Endothelial cell of umbilical vein (primary cell): ENCODE measurements around the gene PTPRE. TPM values are rescaled to one million over a fixed set of nuclear protein-coding genes. Genes with fewer than 3 reads are reported as not detected.
A peak's percentile ranks its signal among the peaks of the same experiment; 100 is the strongest.

Experiments used
- BruUV-seq: library from RNA; stranded (reverse); fragments of 400-500 nt; replicated peaks from 2 replicates; lab custom pipeline; 2021; lab: Mats Ljungman, UMichigan
- CTCF ChIA-PET: fragments of 300-600, 350-600 bp; sonication (Branson Sonifier 250); formaldehyde crosslinking; loops from one replicate; lab custom pipeline; 2021; ENCODE audit warnings: antibody characterized with exemption, inconsistent platforms; lab: Charles Lee
- POLR2A ChIA-PET: fragments of 300-600, 350-600 bp; sonication (Branson Sonifier 250); formaldehyde crosslinking; loops from one replicate; lab custom pipeline; 2021; ENCODE audit warnings: antibody characterized with exemption, inconsistent platforms; lab: Charles Lee
- DNase-seq: peaks from one replicate; pipeline ENCODE4 v3.0.0-alpha.2; 2011; ENCODE audit warnings: low read depth, low spot score
- FAIRE-seq: peaks from 2 replicates; lab custom pipeline; 2011; peaks lifted over from hg19 to GRCh38; lab: Jason Lieb, UNC
- H2AFZ ChIP-seq: 2 replicates; pipeline ENCODE4 v1.6.0; 2012; ENCODE audit warnings: low read depth, low read length, control low read depth, inconsistent platforms
- H3K27ac ChIP-seq: 2 replicates; pipeline ENCODE4 v1.5.1; 2011; ENCODE audit warnings: low read depth, mild to moderate bottlenecking, control low read depth, low read length, moderate library complexity; ENCODE audit not compliant: insufficient read depth
- H3K27me3 ChIP-seq, 2 experiments: 2 replicates each; pipeline versions ENCODE4 v1.6.0 to v1.6.1; 2011; ENCODE audit warnings: low read length in 2 of 2, mixed read lengths in 1 of 2; ENCODE audit not compliant: control insufficient read depth in 2 of 2, insufficient read depth in 2 of 2
- H3K36me3 ChIP-seq, 2 experiments: 2 replicates in 1 of 2; 3 replicates in 1 of 2; pipeline ENCODE4 v1.5.1; 2011; ENCODE audit warnings: low read length in 2 of 2, mild to moderate bottlenecking in 1 of 2, moderate library complexity in 1 of 2; ENCODE audit not compliant: control insufficient read depth in 2 of 2, insufficient read depth in 2 of 2; ENCODE audit errors: extremely low read depth in 1 of 2
- H3K4me1 ChIP-seq: 3 replicates; pipeline ENCODE4 v1.5.1; 2011; ENCODE audit warnings: mild to moderate bottlenecking, low read length; ENCODE audit not compliant: control insufficient read depth, insufficient read depth; ENCODE audit errors: extremely low read depth
- H3K4me2 ChIP-seq: 2 replicates; pipeline ENCODE4 v1.6.1; 2011; ENCODE audit warnings: low read length, control low read depth, mixed read lengths; ENCODE audit not compliant: insufficient read depth
- H3K4me3 ChIP-seq, 3 experiments: fragments of 200-600 bp in 1 of 3; sonication (generic), shearing (Covaris generic) in 1 of 3; replicated peaks in 1 of 3; 2 replicates each; pipeline ENCODE4 v1.5.1; 2011 to 2016; ENCODE audit warnings: control low read depth in 3 of 3, low read length in 3 of 3, mild to moderate bottlenecking in 2 of 3, inconsistent platforms in 1 of 3, low read depth in 1 of 3, moderate library complexity in 1 of 3; ENCODE audit not compliant: insufficient read depth in 1 of 3
- H3K79me2 ChIP-seq: 2 replicates; pipeline ENCODE4 v1.6.0; 2012; ENCODE audit warnings: low read length, inconsistent platforms; ENCODE audit not compliant: control insufficient read depth, insufficient read depth
- H3K9ac ChIP-seq: replicated peaks from 2 replicates; pipeline ENCODE3; 2011; ENCODE audit warnings: low read length, control low read depth; ENCODE audit not compliant: insufficient read depth; ENCODE audit errors: extremely low read depth
- H3K9me1 ChIP-seq: replicated peaks from 3 replicates; pipeline ENCODE4 v1.6.0; 2011; ENCODE audit warnings: mild to moderate bottlenecking, low read length; ENCODE audit not compliant: control insufficient read depth, insufficient read depth; ENCODE audit errors: extremely low read depth
- H3K9me3 ChIP-seq: replicated peaks from 2 replicates; pipeline ENCODE4 v1.5.1; 2012; ENCODE audit warnings: low read length, inconsistent platforms; ENCODE audit not compliant: control insufficient read depth, insufficient read depth
- H4K20me1 ChIP-seq: replicated peaks from 2 replicates; pipeline ENCODE3; 2011; ENCODE audit warnings: mild to moderate bottlenecking, low read length; ENCODE audit not compliant: control insufficient read depth, insufficient read depth; ENCODE audit errors: extremely low read depth
- EZH2 ChIP-seq: IDR thresholded peaks from 2 replicates; pipeline ENCODE4 v1.6.1; 2012; ENCODE audit warnings: borderline replicate concordance, low read depth, mild to moderate bottlenecking, moderate library complexity, low read length, inconsistent platforms; ENCODE audit not compliant: severe bottlenecking
- FOS ChIP-seq: IDR thresholded peaks from 2 replicates; pipeline ENCODE4 v1.6.1; 2011; ENCODE audit warnings: mild to moderate bottlenecking, low read length, moderate library complexity, borderline replicate concordance; ENCODE audit not compliant: insufficient read depth
- GATA2 ChIP-seq: IDR thresholded peaks from 2 replicates; pipeline ENCODE4 v1.7.0; 2011; ENCODE audit warnings: low read depth, mild to moderate bottlenecking, moderate library complexity, mixed read lengths, low read length; ENCODE audit not compliant: insufficient read length, insufficient read depth
- JUN ChIP-seq: IDR thresholded peaks from 2 replicates; pipeline ENCODE4 v1.6.1; 2011; ENCODE audit warnings: borderline replicate concordance, low read depth; ENCODE audit not compliant: insufficient read length, insufficient read depth
- MYC ChIP-seq: IDR thresholded peaks from one replicate; pipeline ENCODE4 v1.6.1; 2011; ENCODE audit warnings: mild to moderate bottlenecking, low read depth, low read length
- POLR2A ChIP-seq: IDR thresholded peaks from 2 replicates; pipeline ENCODE4 v1.6.1; 2012; ENCODE audit warnings: low read depth, mild to moderate bottlenecking, control low read depth, low read length
- POLR2AphosphoS5 ChIP-seq: IDR thresholded peaks from 2 replicates; pipeline ENCODE4 v1.6.1; 2012; ENCODE audit warnings: low read depth, mild to moderate bottlenecking, control low read depth, low read length, moderate library complexity; ENCODE audit not compliant: insufficient read depth
- dilution Hi-C: fragments of 300-500 bp; cut with MboI; formaldehyde crosslinking; loops from one replicate; pipeline ENCODE4 v1.15.0; 2019; ENCODE audit warnings: low sequenced_read_pairs; ENCODE audit not compliant: extremely low pct_ligation_motif_present
- intact Hi-C: fragments of 100-400 bp; cut with micrococcal nuclease; formaldehyde crosslinking; loops from one replicate; pipeline ENCODE4 v1.10.0; 2022
- polyA plus RNA-seq, 4 experiments: library from polyadenylated mRNA; depleted of rRNA in 3 of 4; stranded (reverse) in 3 of 4; unstranded in 1 of 4; fragments of >200 nt; gene quantifications; 2 replicates each; pipeline versions ENCODE4 v1.2.1 to v1.2.3, GENCODE V29; 2011 to 2012; ENCODE audit warnings: missing spikeins in 1 of 4
- total RNA-seq: library from RNA; stranded (reverse); gene quantifications from 2 replicates; pipeline ENCODE4 v1.2.3, GENCODE V29; 2021
- TF ChIP-seq, protein P1 (sequence below): IDR thresholded peaks from 2 replicates; pipeline ENCODE4 v1.6.1; 2011; ENCODE audit not compliant: insufficient read depth, insufficient read length
- TF ChIP-seq, protein P2 (sequence below), 2 donors: IDR thresholded peaks; 1 replicate in 1 of 2; 2 replicates in 1 of 2; pipeline ENCODE4 v1.5.1; 2011; ENCODE audit warnings: low read length in 2 of 2, mild to moderate bottlenecking in 2 of 2, moderate library complexity in 2 of 2, control low read depth in 1 of 2, inconsistent platforms in 1 of 2, low read depth in 1 of 2; ENCODE audit not compliant: insufficient read depth in 1 of 2; ENCODE audit errors: extremely low read depth in 1 of 2

The PTPRE gene
- total and polyA plus RNA-seq, 2 donors (not counting 3 experiments of a cell fraction or from before 2014, with no cell fraction given), result 37.3 to 116 TPM

DNA sequence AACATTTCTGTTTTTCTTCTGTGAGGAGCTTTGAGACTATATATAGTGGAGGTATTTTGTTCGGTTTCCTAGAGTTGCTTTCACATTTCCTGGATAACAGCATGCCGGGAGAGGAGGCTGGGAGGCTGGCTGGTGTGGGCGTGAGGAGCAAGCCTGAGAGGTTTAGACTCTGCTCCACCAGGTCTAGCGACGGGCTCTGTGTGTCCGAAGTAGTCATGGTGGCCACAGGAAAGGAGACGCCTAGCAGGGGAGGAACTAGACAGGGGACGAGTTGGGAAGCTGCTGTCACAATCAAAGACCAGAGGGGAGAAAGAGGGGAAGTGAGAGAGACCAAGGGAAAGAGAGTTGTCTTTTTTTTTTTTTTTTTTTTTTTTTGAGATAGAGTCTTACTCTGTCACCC is 19.6 kb downstream of the PTPRE start:
- dilution Hi-C loops, result no loop called here
- Histone ChIP-seq H3K27me3 (no peaks in the 10 kb centered on the region), H3K36me3 (no peaks in the 10 kb centered on the region), H3K79me2 (peaks cover 14% of the 10 kb centered on the region), H3K27ac (peak overlapping the region; percentile 46), H3K4me3 (peak overlapping the region in 1 of 3 experiments; percentile 2), H3K9me3 (no peaks in the 10 kb centered on the region), H3K9me1 (no peaks in the 10 kb centered on the region), H3K9ac (peak overlapping the region; percentile 21), H3K4me1 (peaks cover 57% of the 10 kb centered on the region), H2AFZ (peak overlapping the region; percentile 23), H4K20me1 (no peaks in the 10 kb centered on the region), H3K4me2 (peak overlapping the region; percentile 47)
- intact Hi-C loops, result no loop called here
- CTCF ChIA-PET, result interaction anchor here (1.1 to 10.3 kb wide), 5 partner anchors 19 to 84 kb away, joined by 3 to 68 read pairs (median 6); partner anchors contain the start of gene PTPRE
- DNase-seq (peak; percentile 59), FAIRE-seq (no peak)
- TF ChIP-seq, protein P1, sequence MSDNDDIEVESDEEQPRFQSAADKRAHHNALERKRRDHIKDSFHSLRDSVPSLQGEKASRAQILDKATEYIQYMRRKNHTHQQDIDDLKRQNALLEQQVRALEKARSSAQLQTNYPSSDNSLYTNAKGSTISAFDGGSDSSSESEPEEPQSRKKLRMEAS, result no peak
- POLR2A ChIA-PET, result interaction anchor here (0.6 kb wide), 1 partner anchor 57 kb away, joined by 4 read pairs; no protein-coding TSS in a partner anchor
- BruUV-seq, result no TSS peak

DNA sequence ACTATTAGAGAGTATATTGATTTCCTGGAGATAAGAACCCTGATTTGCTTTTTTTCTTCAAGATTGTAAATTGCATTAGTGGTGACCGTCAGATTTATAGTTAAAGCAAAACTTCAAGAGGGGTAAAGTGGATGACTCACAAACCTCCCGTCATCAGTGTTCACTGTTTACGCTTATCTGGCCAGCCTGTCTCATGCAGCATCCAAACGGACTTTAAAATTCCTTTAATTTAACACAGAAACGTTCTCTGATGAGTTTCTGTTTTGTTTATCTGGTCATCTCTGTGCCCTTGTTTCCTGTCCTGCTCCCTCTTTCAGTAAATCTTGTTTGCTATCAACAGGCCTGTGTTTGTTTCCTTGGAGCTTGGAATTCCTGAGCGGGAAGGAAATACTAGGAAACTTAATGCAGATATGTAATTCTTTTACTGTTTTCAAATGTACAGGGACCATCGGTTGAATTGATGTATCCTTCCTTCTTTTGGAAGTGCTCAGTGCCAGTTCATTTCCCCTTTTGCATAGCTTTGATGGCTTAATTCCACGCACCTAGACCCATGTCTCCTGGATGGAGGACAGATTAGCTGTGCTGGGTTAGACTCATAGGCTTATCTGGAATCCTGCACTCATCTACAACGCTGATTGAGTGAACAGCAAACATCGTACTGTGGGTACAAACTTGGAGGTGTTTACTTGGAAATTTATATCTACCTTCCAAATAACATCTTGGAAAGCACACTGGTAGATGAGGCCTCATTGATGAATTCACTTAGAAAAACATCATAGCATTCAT is 21.3 kb downstream of the PTPRE start:
- Histone ChIP-seq H3K4me2 (peak overlapping the region; percentile 73), H3K9me3 (no peaks in the 10 kb centered on the region), H3K4me1 (peaks cover 41% of the 10 kb centered on the region), H2AFZ (peak overlapping the region; percentile 21), H3K27me3 (no peaks in the 10 kb centered on the region), H3K79me2 (peaks cover 8% of the 10 kb centered on the region), H3K9me1 (no peaks in the 10 kb centered on the region), H3K4me3 (peak overlapping the region in 1 of 3 experiments; percentile 23), H3K27ac (peak overlapping the region; percentile 84), H3K9ac (peak overlapping the region; percentile 73), H3K36me3 (peaks cover 0 to 2% of the 10 kb centered on the region in 2 experiments), H4K20me1 (no peaks in the 10 kb centered on the region)
- peak; percentile 82 for DNase-seq
- dilution Hi-C loops (no loop called here), intact Hi-C loops (loop anchor here (1.0 kb wide), 2 partner anchors 9 to 15 kb away; no protein-coding TSS in a partner anchor)
- BruUV-seq, result no TSS peak
- no peak for TF ChIP-seq EZH2
- no peak for TF ChIP-seq POLR2AphosphoS5
- TF ChIP-seq JUN, result peak; percentile 54
- TF ChIP-seq FOS, result peak; percentile 33
- no peak for TF ChIP-seq POLR2A
- TF ChIP-seq, protein P2, sequence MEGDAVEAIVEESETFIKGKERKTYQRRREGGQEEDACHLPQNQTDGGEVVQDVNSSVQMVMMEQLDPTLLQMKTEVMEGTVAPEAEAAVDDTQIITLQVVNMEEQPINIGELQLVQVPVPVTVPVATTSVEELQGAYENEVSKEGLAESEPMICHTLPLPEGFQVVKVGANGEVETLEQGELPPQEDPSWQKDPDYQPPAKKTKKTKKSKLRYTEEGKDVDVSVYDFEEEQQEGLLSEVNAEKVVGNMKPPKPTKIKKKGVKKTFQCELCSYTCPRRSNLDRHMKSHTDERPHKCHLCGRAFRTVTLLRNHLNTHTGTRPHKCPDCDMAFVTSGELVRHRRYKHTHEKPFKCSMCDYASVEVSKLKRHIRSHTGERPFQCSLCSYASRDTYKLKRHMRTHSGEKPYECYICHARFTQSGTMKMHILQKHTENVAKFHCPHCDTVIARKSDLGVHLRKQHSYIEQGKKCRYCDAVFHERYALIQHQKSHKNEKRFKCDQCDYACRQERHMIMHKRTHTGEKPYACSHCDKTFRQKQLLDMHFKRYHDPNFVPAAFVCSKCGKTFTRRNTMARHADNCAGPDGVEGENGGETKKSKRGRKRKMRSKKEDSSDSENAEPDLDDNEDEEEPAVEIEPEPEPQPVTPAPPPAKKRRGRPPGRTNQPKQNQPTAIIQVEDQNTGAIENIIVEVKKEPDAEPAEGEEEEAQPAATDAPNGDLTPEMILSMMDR (IDR thresholded peaks at IDR 0.05; ENCODE audit: extremely low read depth in 1 of 2, insufficient read depth in 1 of 2, low read depth in 1 of 2, low read length in 2 of 2), result no peak
- TF ChIP-seq, protein P1, result no peak
- TF ChIP-seq GATA2, result peak; percentile 15
- no peak for TF ChIP-seq MYC
- ChIA-PET CTCF (interaction anchor here (0.8 to 2.1 kb wide), 18 partner anchors 8 to 141 kb away, joined by 3 to 14 read pairs (median 4); partner anchors contain the start of gene PTPRE), POLR2A (interaction anchor here (1.2 kb wide), 1 partner anchor 63 kb away, joined by 3 read pairs; no protein-coding TSS in a partner anchor)
- peak; percentile 85 for FAIRE-seq
